H1 (cell line): ENCODE measurements around the gene WDR59. TPM values are rescaled to one million over a fixed set of nuclear protein-coding genes. Genes with fewer than 3 reads are reported as not detected.

Experiments
- CTCF ChIA-PET: fragments of 300-600 bp; sonication (Branson Sonifier 250); formaldehyde crosslinking; loops from one replicate; lab custom pipeline; 2021; ENCODE audit not compliant: partially characterized antibody; lab: Charles Lee
- POLR2A ChIA-PET: fragments of 300-600 bp; sonication (Branson Sonifier 250); formaldehyde crosslinking; loops from one replicate; lab custom pipeline; 2021; ENCODE audit warnings: inconsistent platforms; ENCODE audit not compliant: partially characterized antibody; lab: Charles Lee
- DNase-seq, 2 experiments: peaks; one replicate each; pipeline versions ENCODE4 v3.0.0 to v3.0.0-alpha.2; 2010 to 2022; ENCODE audit warnings: low spot score in 2 of 2, low read depth in 1 of 2, mixed read lengths in 1 of 2
- FAIRE-seq: peaks from 2 replicates; lab custom pipeline; 2011; peaks lifted over from hg19 to GRCh38; lab: Jason Lieb, UNC
- H2AFZ ChIP-seq: 2 replicates; pipeline ENCODE4 v1.8.1; 2012; ENCODE audit warnings: low read length, inconsistent platforms
- H2AK5ac ChIP-seq: 2 replicates; pipeline ENCODE4 v1.6.1; 2013; ENCODE audit warnings: low read depth, low read length
- H2BK120ac ChIP-seq: replicated peaks from 2 replicates; pipeline ENCODE3; 2013; ENCODE audit warnings: low read depth, low read length, inconsistent platforms
- H2BK12ac ChIP-seq: 2 replicates; pipeline ENCODE4 v1.6.1; 2013; ENCODE audit warnings: low read depth, low read length
- H2BK15ac ChIP-seq: 2 replicates; pipeline ENCODE4 v1.6.1; 2013; ENCODE audit warnings: low read length
- H2BK20ac ChIP-seq: 2 replicates; pipeline ENCODE4 v1.6.1; 2013; ENCODE audit warnings: low read length
- H2BK5ac ChIP-seq: 2 replicates; pipeline ENCODE4 v1.6.1; 2013; ENCODE audit warnings: low read depth, low read length
- H3K14ac ChIP-seq: 2 replicates; pipeline ENCODE4 v1.6.1; 2013; ENCODE audit warnings: inconsistent platforms; ENCODE audit not compliant: insufficient read length
- H3K18ac ChIP-seq: 2 replicates; pipeline ENCODE4 v1.6.1; 2013; ENCODE audit warnings: low read length; ENCODE audit errors: extremely low read depth
- H3K23ac ChIP-seq: 2 replicates; pipeline ENCODE4 v1.6.1; 2013; ENCODE audit warnings: inconsistent platforms; ENCODE audit not compliant: insufficient read length
- H3K23me2 ChIP-seq: 2 replicates; pipeline ENCODE4 v1.6.1; 2013; ENCODE audit warnings: low read depth, low read length
- H3K27ac ChIP-seq: 2 replicates; pipeline ENCODE4 v1.6.1; 2011; ENCODE audit warnings: low read depth, low read length, inconsistent platforms
- H3K27me3 ChIP-seq, 4 experiments: replicated peaks in 1 of 4; 1 replicate in 1 of 4; 2 replicates in 3 of 4; pipeline versions ENCODE4 v1.6.1 to v1.8.1; 2011 to 2013; ENCODE audit warnings: low read length in 3 of 4, mild to moderate bottlenecking in 3 of 4, inconsistent platforms in 2 of 4, mixed read lengths in 2 of 4, moderate library complexity in 1 of 4; ENCODE audit not compliant: control insufficient read depth in 3 of 4, insufficient read depth in 3 of 4; ENCODE audit errors: extremely low read depth in 1 of 4
- H3K36me3 ChIP-seq, 4 experiments: 2 replicates each; pipeline versions ENCODE4 v1.6.1 to v1.8.1; 2011 to 2013; ENCODE audit warnings: mild to moderate bottlenecking in 4 of 4, low read length in 3 of 4, moderate library complexity in 2 of 4, control low read depth in 1 of 4, inconsistent platforms in 1 of 4; ENCODE audit not compliant: insufficient read depth in 4 of 4, control insufficient read depth in 2 of 4
- H3K4ac ChIP-seq: replicated peaks from 2 replicates; pipeline ENCODE3; 2013; ENCODE audit warnings: low read length, low read depth, mixed read lengths, inconsistent platforms; ENCODE audit not compliant: insufficient read length
- H3K4me1 ChIP-seq, 4 experiments: replicated peaks in 1 of 4; 1 replicate in 1 of 4; 2 replicates in 3 of 4; pipeline versions ENCODE4 v1.6.1 to v1.8.1; 2011 to 2013; ENCODE audit warnings: low read length in 3 of 4, inconsistent platforms in 2 of 4, mixed read lengths in 1 of 4; ENCODE audit not compliant: insufficient read depth in 4 of 4, control insufficient read depth in 3 of 4
- H3K4me2 ChIP-seq, 2 experiments: 2 replicates each; pipeline versions ENCODE4 v1.6.1 to v1.8.1; 2011 to 2013; ENCODE audit warnings: low read depth in 2 of 2, low read length in 2 of 2, control low read depth in 1 of 2, inconsistent platforms in 1 of 2, mild to moderate bottlenecking in 1 of 2; ENCODE audit not compliant: insufficient read depth in 1 of 2
- H3K4me3 ChIP-seq, 4 experiments: fragments of 200-600, 300-600 bp in 1 of 4; sonication (generic), shearing (Covaris generic), sonication (Bioruptor Twin) in 1 of 4; 2 replicates each; pipeline versions ENCODE4 v1.5.1 to v1.8.1; 2011 to 2016; ENCODE audit warnings: low read length in 4 of 4, low read depth in 3 of 4, control low read depth in 2 of 4, inconsistent platforms in 2 of 4, mild to moderate bottlenecking in 2 of 4, mixed read lengths in 1 of 4, moderate library complexity in 1 of 4; ENCODE audit not compliant: insufficient read depth in 2 of 4; ENCODE audit errors: extremely low read depth in 1 of 4
- H3K56ac ChIP-seq: replicated peaks from 2 replicates; pipeline ENCODE3; 2013; ENCODE audit warnings: low read depth, mild to moderate bottlenecking, mixed read lengths, low read length, inconsistent platforms; ENCODE audit not compliant: insufficient read length
- H3K79me1 ChIP-seq: 2 replicates; pipeline ENCODE4 v1.6.1; 2013; ENCODE audit warnings: low read depth, low read length, control low read depth
- H3K79me2 ChIP-seq, 2 experiments: 2 replicates each; pipeline versions ENCODE4 v1.6.1 to v1.8.1; 2012 to 2013; ENCODE audit warnings: low read length in 2 of 2, mild to moderate bottlenecking in 2 of 2, inconsistent platforms in 1 of 2; ENCODE audit not compliant: insufficient read depth in 2 of 2, control insufficient read depth in 1 of 2
- H3K9ac ChIP-seq, 4 experiments: replicated peaks in 1 of 4; 1 replicate in 1 of 4; 2 replicates in 3 of 4; pipeline versions ENCODE4 v1.6.1 to v1.8.1; 2011 to 2013; ENCODE audit warnings: low read depth in 3 of 4, low read length in 3 of 4, control low read depth in 2 of 4, mild to moderate bottlenecking in 2 of 4, moderate library complexity in 2 of 4, inconsistent platforms in 1 of 4; ENCODE audit errors: extremely low read depth in 1 of 4
- H3K9me3 ChIP-seq, 2 experiments: 2 replicates each; pipeline versions ENCODE4 v1.6.1 to v1.8.1; 2012 to 2013; ENCODE audit warnings: mild to moderate bottlenecking in 2 of 2, moderate library complexity in 2 of 2, control low read depth in 1 of 2, inconsistent platforms in 1 of 2, low read depth in 1 of 2, low read length in 1 of 2, mixed read lengths in 1 of 2; ENCODE audit not compliant: insufficient read depth in 2 of 2
- H4K20me1 ChIP-seq, 2 experiments: replicated peaks in 1 of 2; 2 replicates each; pipeline versions ENCODE3 to v1.8.1; 2011 to 2013; ENCODE audit warnings: inconsistent platforms in 2 of 2, low read length in 2 of 2, mild to moderate bottlenecking in 1 of 2; ENCODE audit not compliant: insufficient read depth in 2 of 2, control insufficient read depth in 1 of 2
- H4K5ac ChIP-seq: 2 replicates; pipeline ENCODE4 v1.6.1; 2013; ENCODE audit warnings: low read length, low read depth, mixed read lengths, inconsistent platforms; ENCODE audit not compliant: insufficient read length
- H4K8ac ChIP-seq: 2 replicates; pipeline ENCODE4 v1.8.0; 2013; ENCODE audit warnings: mild to moderate bottlenecking, moderate library complexity, low read length, inconsistent platforms; ENCODE audit not compliant: insufficient read depth; ENCODE audit errors: extremely low read depth
- H4K91ac ChIP-seq: replicated peaks from 2 replicates; pipeline ENCODE3; 2013; ENCODE audit warnings: low read length, mixed read lengths, inconsistent platforms; ENCODE audit not compliant: insufficient read length
- CBX5 ChIP-seq: fragments of 300-800, 300-1000 bp; sonication (generic); IDR thresholded peaks from 2 replicates; pipeline ENCODE4 v1.7.1; 2016; ENCODE audit warnings: antibody characterized with exemption, low read length, low read depth
- CEBPB ChIP-seq: IDR thresholded peaks from 2 replicates; pipeline ENCODE4 v1.6.1; 2012; ENCODE audit warnings: low read depth, low read length
- CHD1 ChIP-seq: IDR thresholded peaks from 2 replicates; pipeline ENCODE4 v1.6.1; 2012; ENCODE audit warnings: low read depth, low read length, improper control_type of control experiment
- CHD2 ChIP-seq: IDR thresholded peaks from 2 replicates; pipeline ENCODE4 v1.6.1; 2012; ENCODE audit warnings: low read length, improper control_type of control experiment
- GABPA ChIP-seq: IDR thresholded peaks from 2 replicates; pipeline ENCODE4 v1.6.1; 2011; ENCODE audit warnings: mild to moderate bottlenecking, low read length, moderate library complexity, borderline replicate concordance; ENCODE audit not compliant: insufficient read depth
- KDM1A ChIP-seq: fragments of 200-600, 300-600 bp; sonication (generic); IDR thresholded peaks from 2 replicates; pipeline ENCODE4 v1.7.1; 2016; ENCODE audit warnings: mild to moderate bottlenecking, low read length, borderline replicate concordance
- KDM5A ChIP-seq: fragments of 200-600 bp; IDR thresholded peaks from 2 replicates; pipeline ENCODE4 v1.7.1; 2012; ENCODE audit warnings: mild to moderate bottlenecking, low read length, inconsistent platforms, mixed read lengths
- NRF1 ChIP-seq: IDR thresholded peaks from 2 replicates; pipeline ENCODE4 v1.6.1; 2011; ENCODE audit warnings: mild to moderate bottlenecking, low read depth, low read length, improper control_type of control experiment
- TCF12 ChIP-seq: IDR thresholded peaks from 2 replicates; pipeline ENCODE4 v1.6.1; 2011; ENCODE audit warnings: low read depth, mild to moderate bottlenecking, low read length
- WGBS, 2 experiments: shearing (Covaris generic) in 1 of 2; methylation state at CpG; one replicate each; pipeline versions ENCODE4 v1.1.6 to v1.1.7; 2013 to 2015; ENCODE audit warnings: low lambda C conversion rate in 2 of 2, mixed read lengths in 2 of 2, inconsistent platforms in 1 of 2, low coverage in 1 of 2, missing lambda C conversion rate in 1 of 2; ENCODE audit not compliant: insufficient replicate concordance in 2 of 2, insufficient coverage in 1 of 2, insufficient read length in 1 of 2; ENCODE audit errors: extremely low coverage in 1 of 2, missing lambda C conversion rate in 1 of 2; 5-methylcytosine and 5-hydroxymethylcytosine counted together
- polyA plus RNA-seq, 7 experiments: library from polyadenylated mRNA; depleted of rRNA in 3 of 7; stranded (reverse) in 5 of 7; unstranded in 2 of 7; fragments of >200 nt in 5 of 7; fragments of 200-250 nt in 2 of 7; gene quantifications; 1 replicate in 5 of 7; 2 replicates in 1 of 7; 4 replicates in 1 of 7; pipeline versions ENCODE4 v1.2.1 to v1.2.3, GENCODE V29; 2011 to 2013; ENCODE audit warnings: missing spikeins in 2 of 7, mixed read lengths in 2 of 7
- total RNA-seq: library from RNA; stranded (reverse); fragmentation: NEBNext Ultra II Directional; extraction: Animal tissue kit (Norgen Biotek cat#: 25700); gene quantifications from 2 replicates; pipeline ENCODE4 v1.2.1, GENCODE V29; 2021
- TF ChIP-seq, protein P1 (sequence below): IDR thresholded peaks from 2 replicates; pipeline ENCODE4 v1.6.1; 2012; ENCODE audit warnings: low read length, inconsistent platforms
- TF ChIP-seq, protein P2 (sequence below): IDR thresholded peaks from 2 replicates; pipeline ENCODE4 v1.6.1; 2011; ENCODE audit warnings: low read depth, mild to moderate bottlenecking, low read length; ENCODE audit not compliant: insufficient read depth

Gene WDR59
- total and polyA plus RNA-seq, 2 of the 8 experiments (the other 6 are each of a cell fraction or from before 2014, with no cell fraction given), result 84.2 to 124 TPM

DNA sequence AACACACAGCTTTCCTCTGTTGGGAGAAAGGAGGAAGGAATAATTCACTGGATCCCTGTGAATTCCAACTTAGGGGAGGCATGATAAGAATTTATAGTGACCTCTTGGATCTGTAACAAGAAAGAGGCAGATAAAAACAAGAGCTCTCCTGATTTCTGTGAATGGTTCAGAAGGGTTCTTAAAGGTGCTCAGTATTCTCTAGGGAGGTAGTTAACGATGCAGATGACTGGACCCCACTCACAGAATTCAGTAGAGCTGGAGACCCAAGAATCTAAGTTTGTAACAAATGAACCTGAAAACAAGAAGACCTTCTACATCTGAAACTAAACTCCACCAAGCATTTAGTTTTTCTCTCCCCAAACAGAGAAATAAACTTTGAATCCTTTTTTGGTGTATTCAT, 22.5 kb upstream of the WDR59 start:
- Histone ChIP-seq H3K14ac (no peak overlapping the region), H2BK5ac (no peak overlapping the region), H3K23me2 (no peaks in the 10 kb centered on the region), H3K18ac (no peak overlapping the region), H2AK5ac (no peak overlapping the region), H2BK120ac (no peak overlapping the region), H3K79me1 (peaks cover 7% of the 10 kb centered on the region), H3K4me2 (no peak overlapping the region), H3K79me2 (peaks cover 33 to 100% of the 10 kb centered on the region in 2 experiments), H2BK15ac (no peak overlapping the region), H3K27ac (no peak overlapping the region), H3K56ac (no peak overlapping the region), H3K36me3 (no peaks in the 10 kb centered on the region), H3K9ac (no peak overlapping the region), H4K20me1 (peaks cover 3 to 23% of the 10 kb centered on the region in 2 experiments), H2AFZ (no peak overlapping the region), H2BK20ac (no peak overlapping the region), H4K91ac (no peak overlapping the region), H3K4me3 (no peak overlapping the region), H3K4me1 (peaks cover 2 to 15% (median 7%) of the 10 kb centered on the region in 4 experiments; a peak in 5 of 7 replicates), H2BK12ac (no peak overlapping the region), H3K27me3 (no peaks in the 10 kb centered on the region), H3K4ac (no peak overlapping the region), H4K5ac (no peak overlapping the region), H4K8ac (no peak overlapping the region), H3K23ac (no peak overlapping the region), H3K9me3 (no peaks in the 10 kb centered on the region)
- ChIA-PET POLR2A (interaction anchor here (0.8 to 1.4 kb wide), 3 partner anchors 9 to 86 kb away, joined by 3 to 5 read pairs (median 3); partner anchors contain the start of gene ZNRF1), CTCF (interaction anchor here (0.8 to 6.0 kb wide), 6 partner anchors 10 to 104 kb away, joined by 3 to 44 read pairs (median 4); no protein-coding TSS in a partner anchor)
- FAIRE-seq (no peak), DNase-seq (no peak)
- 94% methylated on average over 1 of the region's 1 CpG; no CpG with 5 or more reads in 1 of the 2 experiments for WGBS, 2 experiments
- TF ChIP-seq CEBPB (no peak), CBX5 (no peak), GABPA (no peak), NRF1 (no peak), CHD1 (no peak), CHD2 (no peak), KDM1A (no peak), KDM5A (no peak), TCF12 (no peak)
- TF ChIP-seq, protein P1, sequence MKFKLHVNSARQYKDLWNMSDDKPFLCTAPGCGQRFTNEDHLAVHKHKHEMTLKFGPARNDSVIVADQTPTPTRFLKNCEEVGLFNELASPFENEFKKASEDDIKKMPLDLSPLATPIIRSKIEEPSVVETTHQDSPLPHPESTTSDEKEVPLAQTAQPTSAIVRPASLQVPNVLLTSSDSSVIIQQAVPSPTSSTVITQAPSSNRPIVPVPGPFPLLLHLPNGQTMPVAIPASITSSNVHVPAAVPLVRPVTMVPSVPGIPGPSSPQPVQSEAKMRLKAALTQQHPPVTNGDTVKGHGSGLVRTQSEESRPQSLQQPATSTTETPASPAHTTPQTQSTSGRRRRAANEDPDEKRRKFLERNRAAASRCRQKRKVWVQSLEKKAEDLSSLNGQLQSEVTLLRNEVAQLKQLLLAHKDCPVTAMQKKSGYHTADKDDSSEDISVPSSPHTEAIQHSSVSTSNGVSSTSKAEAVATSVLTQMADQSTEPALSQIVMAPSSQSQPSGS, result no peak
- TF ChIP-seq, protein P2, sequence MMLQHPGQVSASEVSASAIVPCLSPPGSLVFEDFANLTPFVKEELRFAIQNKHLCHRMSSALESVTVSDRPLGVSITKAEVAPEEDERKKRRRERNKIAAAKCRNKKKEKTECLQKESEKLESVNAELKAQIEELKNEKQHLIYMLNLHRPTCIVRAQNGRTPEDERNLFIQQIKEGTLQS, result no peak
